ENCODE results near the gene IQSEC2. TPM values are rescaled to one million over a fixed set of nuclear protein-coding genes. Genes with fewer than 3 reads are reported as not detected.

Gene IQSEC2
- total and polyA plus RNA-seq, 11 donors, result 7.7 to 16.4 (median 12.6) TPM

- TF ChIP-seq, protein P1, sequence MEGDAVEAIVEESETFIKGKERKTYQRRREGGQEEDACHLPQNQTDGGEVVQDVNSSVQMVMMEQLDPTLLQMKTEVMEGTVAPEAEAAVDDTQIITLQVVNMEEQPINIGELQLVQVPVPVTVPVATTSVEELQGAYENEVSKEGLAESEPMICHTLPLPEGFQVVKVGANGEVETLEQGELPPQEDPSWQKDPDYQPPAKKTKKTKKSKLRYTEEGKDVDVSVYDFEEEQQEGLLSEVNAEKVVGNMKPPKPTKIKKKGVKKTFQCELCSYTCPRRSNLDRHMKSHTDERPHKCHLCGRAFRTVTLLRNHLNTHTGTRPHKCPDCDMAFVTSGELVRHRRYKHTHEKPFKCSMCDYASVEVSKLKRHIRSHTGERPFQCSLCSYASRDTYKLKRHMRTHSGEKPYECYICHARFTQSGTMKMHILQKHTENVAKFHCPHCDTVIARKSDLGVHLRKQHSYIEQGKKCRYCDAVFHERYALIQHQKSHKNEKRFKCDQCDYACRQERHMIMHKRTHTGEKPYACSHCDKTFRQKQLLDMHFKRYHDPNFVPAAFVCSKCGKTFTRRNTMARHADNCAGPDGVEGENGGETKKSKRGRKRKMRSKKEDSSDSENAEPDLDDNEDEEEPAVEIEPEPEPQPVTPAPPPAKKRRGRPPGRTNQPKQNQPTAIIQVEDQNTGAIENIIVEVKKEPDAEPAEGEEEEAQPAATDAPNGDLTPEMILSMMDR (IDR thresholded peaks at IDR 0.05), result no peak
- TF ChIP-seq POLR2A (IDR thresholded peaks at IDR 0.05), result no peak
- DNase-seq (no peak), ATAC-seq (no peak)
- intact Hi-C loops (cut with DNase I), result loop anchor here in 3 of 10 donors (10.0 kb wide), 2 partner anchors 62 to 138 kb away; partner anchors contain the start of genes IQSEC2 (in 2 of the 3) and TSPYL2 (in 1 of the 3)
- no peaks in the 10 kb centered on the region for H3K27me3 ChIP-seq
- H3K9me3 ChIP-seq, result no peaks in the 10 kb centered on the region
- peak overlapping the region in 1 of 12 donors; percentile 91 for H3K27ac ChIP-seq
- H3K4me1 ChIP-seq, result peaks cover 0 to 43% (median 24%) of the 10 kb centered on the region in 12 donors
- peak overlapping the region in 10 of 12 donors; percentile 77 to 97 (median 90) for H3K4me3 ChIP-seq
- 33 to 66% (median 46%) methylated on average over 2 of the region's 2 CpGs for WGBS, 4 donors
- H3K36me3 ChIP-seq, result peaks cover 0 to 33% (median 23%) of the 10 kb centered on the region in 9 donors
These were observed 58.2 kb downstream of the IQSEC2 start for GRCh38 chrX:53223068-53223693.

Other genes with a start within 250 kb of the IQSEC2 start
- gene GPR173, start 232.8 kb downstream of the IQSEC2 start, total RNA-seq, result 1 to 10 TPM in 4 of 9 donors, under 1 TPM in 5; 0.32 to 2.6 (median 0.75) TPM
- gene GPR173, start 232.8 kb downstream of the IQSEC2 start, polyA plus RNA-seq, result under 1 TPM; 0.38 to 0.75 TPM
- gene TSPYL2, start 199.2 kb downstream of the IQSEC2 start, total RNA-seq, result 10 to 100 TPM; 17.7 to 72.0 (median 26.2) TPM
- 100 to 1,000 TPM in 1 of 2 donors, 10 to 100 TPM in 1; 29.7 to 167 TPM for gene TSPYL2, start 199.2 kb downstream of the IQSEC2 start, polyA plus RNA-seq
- gene KANTR, start 187.4 kb downstream of the IQSEC2 start, total RNA-seq, result 1 to 10 TPM; 2.5 to 9.2 (median 6.4) TPM
- gene KANTR, start 187.4 kb downstream of the IQSEC2 start, polyA plus RNA-seq, result 1 to 10 TPM; 2.5 to 5.9 TPM
- 10 to 100 TPM; 32.3 to 67.2 (median 43.6) TPM for gene KDM5C, start 56.4 kb downstream of the IQSEC2 start, total RNA-seq
- gene KDM5C, start 56.4 kb downstream of the IQSEC2 start, polyA plus RNA-seq, result 10 to 100 TPM; 23.8 to 32.5 TPM
- 10 to 100 TPM; 25.3 to 64.6 (median 36.4) TPM for gene SMC1A, start 141.1 kb upstream of the IQSEC2 start, total RNA-seq
- gene SMC1A, start 141.1 kb upstream of the IQSEC2 start, polyA plus RNA-seq, result 10 to 100 TPM; 13.6 to 21.3 TPM
- gene RIBC1, start 141.3 kb upstream of the IQSEC2 start, total RNA-seq, result 1 to 10 TPM in 2 of 9 donors, under 1 TPM in 7; 0.28 to 1.7 (median 0.63) TPM
- gene RIBC1, start 141.3 kb upstream of the IQSEC2 start, polyA plus RNA-seq, result under 1 TPM; 0.50 to 0.61 TPM
- 100 to 1,000 TPM in 3 of 9 donors, 10 to 100 TPM in 6; 49.7 to 118 (median 93.2) TPM for gene HSD17B10, start 152.8 kb upstream of the IQSEC2 start, total RNA-seq
- 100 to 1,000 TPM in 1 of 2 donors, 10 to 100 TPM in 1; 94.3 to 169 TPM for gene HSD17B10, start 152.8 kb upstream of the IQSEC2 start, polyA plus RNA-seq

Measured in heart left ventricle (tissue), 16 donors.